Testis (tissue), 5 donors: ENCODE results near the gene SIGLEC10. TPM values are rescaled to one million over a fixed set of nuclear protein-coding genes. Genes with fewer than 3 reads are reported as not detected.
"Not testable (repeated sequence)": the region's sequence is repeated elsewhere in the genome, so short reads cannot be mapped to it uniquely, and the experiment has no call there.

Source experiments
- DNase-seq: peaks from one replicate; pipeline ENCODE4 v3.0.0-alpha.2; 2019
- H3K27ac ChIP-seq, 2 donors: fragments of 200-600 bp; sonication (generic); one replicate each; pipeline ENCODE4 v1.5.1; 2019
- H3K27me3 ChIP-seq: fragments of 200-600 bp; sonication (generic); one replicate; pipeline ENCODE4 v1.5.1; 2019
- H3K36me3 ChIP-seq: fragments of 200-600 bp; sonication (generic); one replicate; pipeline ENCODE4 v1.5.1; 2017; ENCODE audit warnings: low read depth; ENCODE audit errors: missing control alignments
- H3K4me1 ChIP-seq: fragments of 200-600 bp; sonication (generic); one replicate; pipeline ENCODE4 v1.5.1; 2019
- H3K4me3 ChIP-seq, 2 donors: fragments of 200-600 bp; sonication (generic); one replicate each; pipeline ENCODE4 v1.5.1; 2017 to 2019
- H3K9me3 ChIP-seq: fragments of 200-600 bp; sonication (generic); one replicate; pipeline ENCODE4 v1.5.1; 2017
- CTCF ChIP-seq, 3 experiments: fragments of 450-650 bp in 2 of 3; fragments of 200-600 bp in 1 of 3; sonication (generic) in 1 of 3; IDR thresholded peaks; one replicate each; pipeline ENCODE4 v1.5.1; 2016 to 2019; ENCODE audit warnings: antibody characterized with exemption in 3 of 3, mild to moderate bottlenecking in 2 of 3, moderate library complexity in 1 of 3
- POLR2A ChIP-seq: fragments of 450-650 bp; IDR thresholded peaks from one replicate; pipeline ENCODE4 v1.6.1; 2017; ENCODE audit warnings: antibody characterized with exemption, mild to moderate bottlenecking, moderate library complexity
- WGBS, 2 donors: methylation state at CpG; one replicate each; pipeline ENCODE4 v1.1.5; 2018; 5-methylcytosine and 5-hydroxymethylcytosine counted together
- intact Hi-C: fragments of 100-400 bp; cut with DNase I; formaldehyde crosslinking; loops from one replicate; pipeline ENCODE4 v1.15.1; 2023; ENCODE audit warnings: low total_unique reads
- long read RNA-seq, 2 donors: transcript quantifications; one replicate each; lab custom pipeline, GENCODE V29; 2026
- polyA plus RNA-seq: library from polyadenylated mRNA; stranded (reverse); fragments of 350-450 nt; fragmentation: Illumina TruSeq; extraction: RNeasy Lipid Tissue Mini Kit (QIAGEN cat#74804); gene quantifications from one replicate; pipeline ENCODE4 v1.2.3, GENCODE V29; 2014; ENCODE audit warnings: low read depth, low replicate concordance; ENCODE audit not compliant: insufficient read depth
- total RNA-seq, 2 donors: library from RNA; depleted of rRNA; stranded (reverse); fragments of >200 nt; gene quantifications; one replicate each; pipeline ENCODE4 v1.2.3, GENCODE V29; 2016

The SIGLEC10 gene, protein sequence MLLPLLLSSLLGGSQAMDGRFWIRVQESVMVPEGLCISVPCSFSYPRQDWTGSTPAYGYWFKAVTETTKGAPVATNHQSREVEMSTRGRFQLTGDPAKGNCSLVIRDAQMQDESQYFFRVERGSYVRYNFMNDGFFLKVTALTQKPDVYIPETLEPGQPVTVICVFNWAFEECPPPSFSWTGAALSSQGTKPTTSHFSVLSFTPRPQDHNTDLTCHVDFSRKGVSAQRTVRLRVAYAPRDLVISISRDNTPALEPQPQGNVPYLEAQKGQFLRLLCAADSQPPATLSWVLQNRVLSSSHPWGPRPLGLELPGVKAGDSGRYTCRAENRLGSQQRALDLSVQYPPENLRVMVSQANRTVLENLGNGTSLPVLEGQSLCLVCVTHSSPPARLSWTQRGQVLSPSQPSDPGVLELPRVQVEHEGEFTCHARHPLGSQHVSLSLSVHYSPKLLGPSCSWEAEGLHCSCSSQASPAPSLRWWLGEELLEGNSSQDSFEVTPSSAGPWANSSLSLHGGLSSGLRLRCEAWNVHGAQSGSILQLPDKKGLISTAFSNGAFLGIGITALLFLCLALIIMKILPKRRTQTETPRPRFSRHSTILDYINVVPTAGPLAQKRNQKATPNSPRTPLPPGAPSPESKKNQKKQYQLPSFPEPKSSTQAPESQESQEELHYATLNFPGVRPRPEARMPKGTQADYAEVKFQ
- total RNA-seq (1 to 10 TPM in 1 of 2 donors, under 1 TPM in 1; 0.87 to 2.2 TPM), polyA plus RNA-seq (2.3 TPM)
- long read RNA-seq, donor 1 = 0 reads
- long read RNA-seq, donor 2 = 0 reads

- H3K9me3 ChIP-seq = no peaks in the 10 kb centered on the region
- H3K27ac ChIP-seq = no peak within 1 kb of the TSS
- H3K36me3 ChIP-seq = no peaks in the 10 kb centered on the region
- DNase-seq = no peak
- no peak within 1 kb of the TSS for H3K4me3 ChIP-seq
- no peaks in the 10 kb centered on the region for H3K27me3 ChIP-seq
- 63 to 66% methylated on average over 7 to 21 of the region's 21 CpGs for WGBS, 2 donors
- intact Hi-C loops = no loop called here
- no peaks in the 10 kb centered on the region for H3K4me1 ChIP-seq
- TF ChIP-seq CTCF (IDR thresholded peaks at IDR 0.05) (no peak), POLR2A (no peak)
Observed at GRCh38 chr19:51417107-51417809, at the start of gene SIGLEC10. Gene SIGLEC10 (minus strand): TSS chr19:51417642. CDS start chr19:51417581, 61 bp downstream.

GRCh38 chr19:51466723-51467122 is 49.3 kb upstream of the SIGLEC10 start:
- Histone ChIP-seq H3K4me1 (no peaks in the 10 kb centered on the region), H3K9me3 (no peaks in the 10 kb centered on the region), H3K27ac (no peak overlapping the region), H3K27me3 (no peaks in the 10 kb centered on the region), H3K4me3 (no peak overlapping the region), H3K36me3 (no peaks in the 10 kb centered on the region)
- no peak for DNase-seq
- intact Hi-C loops = no loop called here
- WGBS, 2 donors = 59% methylated on average over 3 of the region's 3 CpGs
- TF ChIP-seq POLR2A = no peak
- TF ChIP-seq CTCF (IDR thresholded peaks at IDR 0.05) = no peak

GRCh38 chr19:51463976-51464581 is 46.6 kb upstream of the SIGLEC10 start:
- H3K27me3 ChIP-seq, H3K36me3 ChIP-seq, H3K27ac ChIP-seq, H3K9me3 ChIP-seq, DNase-seq, intact Hi-C loops, H3K4me1 ChIP-seq, H3K4me3 ChIP-seq: not testable (repeated sequence)
- 17 to 19% methylated on average over 15 of the region's 33 CpGs for WGBS, 2 donors

GRCh38 chr19:51462681-51463080 is 45.2 kb upstream of the SIGLEC10 start:
- Histone ChIP-seq H3K9me3 (no peaks in the 10 kb centered on the region), H3K36me3 (no peaks in the 10 kb centered on the region), H3K27ac (no peak overlapping the region), H3K27me3 (no peaks in the 10 kb centered on the region), H3K4me1 (no peaks in the 10 kb centered on the region), H3K4me3 (no peak overlapping the region)
- intact Hi-C loops = no loop called here
- no peak for TF ChIP-seq POLR2A
- no peak for TF ChIP-seq CTCF (IDR thresholded peaks at IDR 0.05)
- WGBS, 2 donors = 74 to 100% methylated on average over 1 to 10 of the region's 10 CpGs
- no peak for DNase-seq
